Left lung (tissue), 10 donors: ENCODE results near the gene HMCES. TPM values are rescaled to one million over a fixed set of nuclear protein-coding genes. Genes with fewer than 3 reads are reported as not detected.
"Not testable (repeated sequence)": the region's sequence is repeated elsewhere in the genome, so short reads cannot be mapped to it uniquely, and the experiment has no call there.

Experiments used
- ATAC-seq: fragments of 200-7000 bp; cut with Tn5 transposase; one replicate; pipeline ENCODE4 v1.9.1; 2020; ENCODE audit warnings: moderate library complexity
- DNase-seq, 4 donors: peaks; one replicate each; pipeline ENCODE4 v3.0.0-alpha.2; 2013 to 2020
- H3K27ac ChIP-seq, 2 donors: fragments of 200-600 bp; sonication (generic) in 1 of 2; one replicate each; pipeline versions ENCODE4 v1.5.0 to v1.8.0; 2020 to 2021
- H3K27me3 ChIP-seq, 2 donors: fragments of 200-600 bp; sonication (generic) in 1 of 2; one replicate each; pipeline versions ENCODE4 v1.5.0 to v1.8.0; 2020 to 2021
- H3K36me3 ChIP-seq, 2 donors: fragments of 200-600 bp; sonication (generic) in 1 of 2; one replicate each; pipeline versions ENCODE4 v1.5.0 to v1.8.0; 2020 to 2021
- H3K4me1 ChIP-seq, 2 donors: fragments of 200-600 bp; one replicate each; pipeline ENCODE4 v1.8.0; 2021
- H3K4me3 ChIP-seq, 2 donors: fragments of 200-600 bp; sonication (generic) in 1 of 2; one replicate each; pipeline versions ENCODE4 v1.5.0 to v1.8.0; 2020 to 2021; ENCODE audit warnings: mild to moderate bottlenecking in 1 of 2
- H3K9me3 ChIP-seq, 2 donors: fragments of 200-600 bp; sonication (generic) in 1 of 2; one replicate each; pipeline versions ENCODE4 v1.5.0 to v1.8.0; 2020 to 2021
- intact Hi-C, 2 donors: fragments of 100-400 bp; cut with DNase I; formaldehyde crosslinking; loops; one replicate each; pipeline versions ENCODE4 v1.11.2 to v1.14.2; 2022
- polyA plus RNA-seq, 6 donors: library from polyadenylated mRNA; unstranded; fragments of 120-200 nt; gene quantifications; one replicate each; pipeline ENCODE4 v1.2.1, GENCODE V29; 2013; ENCODE audit not compliant: insufficient read length in 6 of 6
- total RNA-seq, 2 donors: library from RNA; stranded (reverse); fragmentation: NEBNext Ultra II Directional; extraction: Animal tissue kit (Norgen Biotek cat#: 25700); gene quantifications; one replicate each; pipeline ENCODE4 v1.2.1, GENCODE V29; 2021
- TF ChIP-seq, protein P1 (sequence below), 2 donors: fragments of 200-600 bp; sonication (generic) in 1 of 2; IDR thresholded peaks; one replicate each; pipeline versions ENCODE4 v1.5.0 to v1.8.0; 2021; ENCODE audit warnings: antibody characterized with exemption in 2 of 2
- donor health status: DM: no; HTN: yes; CAD: no.
- donor health status: DM: no; HTN: no; CAD: no.

HMCES gene
- total and polyA plus RNA-seq, 8 donors = 32.9 to 51.0 (median 46.1) TPM

DNA sequence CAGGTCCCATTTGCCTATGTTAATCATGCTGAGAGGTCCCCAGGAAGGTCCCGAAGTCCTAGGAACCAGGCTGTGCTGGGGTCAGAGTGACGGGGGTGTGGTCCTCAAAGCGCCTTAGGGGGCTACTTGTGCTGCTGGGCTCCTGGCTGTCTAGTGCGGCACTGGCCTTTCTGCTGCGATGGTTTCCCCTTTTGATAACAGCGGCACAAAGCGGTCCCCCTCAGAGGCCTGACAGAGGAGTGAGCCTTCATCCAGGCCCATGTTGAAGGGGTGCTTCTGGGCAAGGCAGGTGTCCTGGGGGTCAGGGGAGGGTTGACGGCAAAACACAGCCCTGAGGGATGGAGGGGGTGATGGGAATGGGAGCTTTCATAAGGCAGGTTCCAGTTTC lies 68.8 kb downstream of the HMCES start:
- Histone ChIP-seq H3K4me1 (peaks cover 3 to 12% of the 10 kb centered on the region in 2 donors), H3K4me3 (no peak overlapping the region), H3K36me3 (no peaks in the 10 kb centered on the region), H3K27ac (no peak overlapping the region), H3K9me3 (no peaks in the 10 kb centered on the region), H3K27me3 (peaks cover 0 to 13% of the 10 kb centered on the region in 2 donors)
- TF ChIP-seq, protein P1, sequence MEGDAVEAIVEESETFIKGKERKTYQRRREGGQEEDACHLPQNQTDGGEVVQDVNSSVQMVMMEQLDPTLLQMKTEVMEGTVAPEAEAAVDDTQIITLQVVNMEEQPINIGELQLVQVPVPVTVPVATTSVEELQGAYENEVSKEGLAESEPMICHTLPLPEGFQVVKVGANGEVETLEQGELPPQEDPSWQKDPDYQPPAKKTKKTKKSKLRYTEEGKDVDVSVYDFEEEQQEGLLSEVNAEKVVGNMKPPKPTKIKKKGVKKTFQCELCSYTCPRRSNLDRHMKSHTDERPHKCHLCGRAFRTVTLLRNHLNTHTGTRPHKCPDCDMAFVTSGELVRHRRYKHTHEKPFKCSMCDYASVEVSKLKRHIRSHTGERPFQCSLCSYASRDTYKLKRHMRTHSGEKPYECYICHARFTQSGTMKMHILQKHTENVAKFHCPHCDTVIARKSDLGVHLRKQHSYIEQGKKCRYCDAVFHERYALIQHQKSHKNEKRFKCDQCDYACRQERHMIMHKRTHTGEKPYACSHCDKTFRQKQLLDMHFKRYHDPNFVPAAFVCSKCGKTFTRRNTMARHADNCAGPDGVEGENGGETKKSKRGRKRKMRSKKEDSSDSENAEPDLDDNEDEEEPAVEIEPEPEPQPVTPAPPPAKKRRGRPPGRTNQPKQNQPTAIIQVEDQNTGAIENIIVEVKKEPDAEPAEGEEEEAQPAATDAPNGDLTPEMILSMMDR (IDR thresholded peaks at IDR 0.05) = no peak
- ATAC-seq = no peak
- intact Hi-C loops = no loop called here
- DNase-seq = no peak

GRCh38 chr3:129348734-129349133 lies 70.1 kb downstream of the HMCES start:
- Histone ChIP-seq H3K36me3 (no peaks in the 10 kb centered on the region), H3K9me3 (no peaks in the 10 kb centered on the region), H3K27ac (peak overlapping the region in 1 of 2 donors; percentile 30), H3K4me1 (peaks cover 3 to 15% of the 10 kb centered on the region in 2 donors), H3K4me3 (no peak overlapping the region), H3K27me3 (peaks cover 0 to 10% of the 10 kb centered on the region in 2 donors)
- intact Hi-C loops = no loop called here
- TF ChIP-seq, protein P1 (IDR thresholded peaks at IDR 0.05) = no peak
- ATAC-seq (peak; percentile 17), DNase-seq (no peak)

GRCh38 chr3:129349169-129349568 lies 70.5 kb downstream of the HMCES start:
- H3K4me3 ChIP-seq, H3K27me3 ChIP-seq, intact Hi-C loops, DNase-seq, H3K9me3 ChIP-seq, ATAC-seq, H3K36me3 ChIP-seq: not testable (repeated sequence)
- Histone ChIP-seq H3K4me1 (peaks cover 3 to 12% of the 10 kb centered on the region in 2 donors), H3K27ac (peak overlapping the region in 1 of 2 donors; percentile 30)

DNA sequence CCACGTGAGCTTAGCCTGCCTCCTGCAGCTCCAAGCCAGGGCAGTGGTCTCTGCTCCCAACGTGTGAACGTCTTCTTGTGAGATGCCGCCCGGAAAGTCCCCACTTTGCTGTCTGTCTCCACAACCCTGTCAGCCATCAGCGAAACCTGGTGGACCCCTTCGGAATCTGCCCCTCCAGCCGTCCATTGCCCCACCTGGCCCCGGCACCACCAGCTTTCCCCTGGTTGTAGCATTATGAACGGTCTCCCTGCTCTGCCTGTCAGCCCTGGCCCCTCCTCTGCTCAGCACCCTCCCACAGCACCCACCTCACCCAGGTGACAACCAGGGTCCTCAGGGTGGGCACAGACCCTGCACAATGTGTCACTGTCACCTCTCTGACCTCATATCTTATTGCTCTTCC lies 71.1 kb downstream of the HMCES start:
- H3K27me3 ChIP-seq = no peaks in the 10 kb centered on the region
- no peaks in the 10 kb centered on the region for H3K36me3 ChIP-seq
- ATAC-seq (no peak), DNase-seq (no peak)
- H3K9me3 ChIP-seq = no peaks in the 10 kb centered on the region
- H3K4me3 ChIP-seq = no peak overlapping the region
- H3K27ac ChIP-seq = no peak overlapping the region
- H3K4me1 ChIP-seq = peaks cover 0 to 11% of the 10 kb centered on the region in 2 donors
- TF ChIP-seq, protein P1 (IDR thresholded peaks at IDR 0.05) = no peak
- intact Hi-C loops = no loop called here

DNA sequence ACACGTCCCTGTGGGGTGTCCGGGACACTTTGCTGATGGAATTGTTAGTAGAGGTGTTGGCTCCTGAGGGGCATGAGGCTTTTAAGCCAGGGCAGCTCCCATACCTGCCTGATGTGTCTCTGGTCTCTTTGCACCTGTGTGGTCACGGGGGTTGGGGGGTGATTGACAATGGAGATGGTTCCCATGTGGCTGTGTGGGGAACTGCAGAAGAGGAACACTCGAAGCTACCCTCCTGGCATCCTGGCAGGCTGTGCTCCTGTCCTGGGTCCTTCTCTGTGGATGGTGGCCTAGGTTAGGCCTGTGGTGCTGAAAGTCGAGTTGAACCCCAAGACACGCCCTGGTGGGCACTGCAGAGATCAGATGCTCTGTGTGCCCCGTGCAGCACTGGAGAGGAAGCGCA lies 73.4 kb downstream of the HMCES start:
- H3K27me3 ChIP-seq = no peaks in the 10 kb centered on the region
- H3K36me3 ChIP-seq = no peaks in the 10 kb centered on the region
- ATAC-seq = no peak
- H3K27ac ChIP-seq = no peak overlapping the region
- DNase-seq = no peak
- no peaks in the 10 kb centered on the region for H3K9me3 ChIP-seq
- no peak overlapping the region for H3K4me3 ChIP-seq
- H3K4me1 ChIP-seq = peaks cover 0 to 6% of the 10 kb centered on the region in 2 donors
- TF ChIP-seq, protein P1 (IDR thresholded peaks at IDR 0.05) = peak in 1 of 2 donors; percentile 22
- intact Hi-C loops = no loop called here
